Measurements from ENCODE around the gene MON2. TPM values are rescaled to one million over a fixed set of nuclear protein-coding genes. Genes with fewer than 3 reads are reported as not detected.

The MON2 gene
- total RNA-seq, result 100 to 1,000 TPM in 1 of 2 donors, 10 to 100 TPM in 1; 99.4 to 129 TPM

- H3K4me1 ChIP-seq, result peaks cover 17% of the 10 kb centered on the region
- TF ChIP-seq CTCF (IDR thresholded peaks at IDR 0.05) (no peak), POLR2A (IDR thresholded peaks at IDR 0.05) (peak; percentile 87 to 93 (median 90))
- peak within 1 kb of the TSS; percentile 24 to 95 for H3K4me3 ChIP-seq
- 0 to 3% methylated on average over 5 to 62 of the region's 62 CpGs for WGBS, 2 donors
- H3K27me3 ChIP-seq, result no peaks in the 10 kb centered on the region
- no peaks in the 10 kb centered on the region for H3K36me3 ChIP-seq (replicated peaks in 1 of 2; ENCODE audit: insufficient read depth in 1 of 2, low read depth in 2 of 2)
- intact Hi-C loops (cut with DNase I), result no loop called here
- ATAC-seq, result peak; percentile 99
- peak within 1 kb of the TSS; percentile 81 to 98 (median 90) for H3K27ac ChIP-seq
- DNase-seq, result peak; percentile 88 to 91 (median 88)
- H3K9me3 ChIP-seq, result no peaks in the 10 kb centered on the region
These were observed at the start of gene MON2 for GRCh38 chr12:62466594-62467491. TSS of gene MON2 (plus strand) at chr12:62466826. CDS start at chr12:62467208, 382 bp downstream.

- no peak for ATAC-seq
- no peak overlapping the region for H3K4me3 ChIP-seq
- H3K4me1 ChIP-seq, result no peaks in the 10 kb centered on the region
- intact Hi-C loops (cut with DNase I), result no loop called here
- no peaks in the 10 kb centered on the region for H3K27me3 ChIP-seq
- DNase-seq, result no peak
- H3K27ac ChIP-seq, result no peak overlapping the region
- no peak for TF ChIP-seq CTCF (IDR thresholded peaks at IDR 0.05)
- 89 to 91% methylated on average over 3 of the region's 3 CpGs for WGBS, 2 donors
- no peaks in the 10 kb centered on the region for H3K36me3 ChIP-seq (replicated peaks in 1 of 2; ENCODE audit: insufficient read depth in 1 of 2, low read depth in 2 of 2)
- H3K9me3 ChIP-seq, result peaks cover 0 to 3% (median 0%) of the 10 kb centered on the region in 3 donors
These were observed 40.5 kb upstream of the MON2 start for GRCh38 chr12:62426089-62426488.

GRCh38 chr12:62429457-62429856 lies 37.2 kb upstream of the MON2 start:
- intact Hi-C loops (cut with DNase I), result no loop called here
- ATAC-seq, result no peak
- Histone ChIP-seq H3K36me3 (replicated peaks in 1 of 2; ENCODE audit: insufficient read depth in 1 of 2, low read depth in 2 of 2) (no peaks in the 10 kb centered on the region), H3K4me1 (peaks cover under 1% of the 10 kb centered on the region), H3K27me3 (no peaks in the 10 kb centered on the region), H3K4me3 (no peak overlapping the region), H3K27ac (no peak overlapping the region), H3K9me3 (no peaks in the 10 kb centered on the region)
- DNase-seq, result no peak
- no peak for TF ChIP-seq POLR2A (IDR thresholded peaks at IDR 0.05)
- no peak for TF ChIP-seq CTCF (IDR thresholded peaks at IDR 0.05)

GRCh38 chr12:62434494-62435302 lies 31.9 kb upstream of the MON2 start:
- peak; percentile 42 for ATAC-seq
- H3K4me1 ChIP-seq, result peaks cover 17% of the 10 kb centered on the region
- no peaks in the 10 kb centered on the region for H3K36me3 ChIP-seq (replicated peaks in 1 of 2; ENCODE audit: insufficient read depth in 1 of 2, low read depth in 2 of 2)
- H3K9me3 ChIP-seq, result no peaks in the 10 kb centered on the region
- TF ChIP-seq POLR2A (IDR thresholded peaks at IDR 0.05) (no peak), CTCF (IDR thresholded peaks at IDR 0.05) (no peak)
- no peak overlapping the region for H3K27ac ChIP-seq
- peak overlapping the region; percentile 21 to 25 for H3K4me3 ChIP-seq
- peak in 2 of 4 donors; percentile 16 to 22 for DNase-seq
- WGBS, 2 donors, result 23 to 24% methylated on average over 16 of the region's 16 CpGs
- intact Hi-C loops (cut with DNase I), result loop anchor here (5.0 kb wide), 1 partner anchor 363 kb away; no protein-coding TSS in a partner anchor
- no peaks in the 10 kb centered on the region for H3K27me3 ChIP-seq

All from body of pancreas (tissue), 4 donors.